GM10266 (cell line): ENCODE data around the gene MYRFL.

Experiments
- DNase-seq: peaks from one replicate; pipeline ENCODE4 v3.0.0; 2012; ENCODE audit errors: extremely low spot score
- TF ChIP-seq, protein P1 (sequence below): IDR thresholded peaks from 2 replicates; pipeline ENCODE4 v1.5.1; 2012; ENCODE audit warnings: mild to moderate bottlenecking, low read depth; ENCODE audit not compliant: control insufficient read depth, insufficient read depth; ENCODE audit errors: missing control alignments

MYRFL gene

DNA sequence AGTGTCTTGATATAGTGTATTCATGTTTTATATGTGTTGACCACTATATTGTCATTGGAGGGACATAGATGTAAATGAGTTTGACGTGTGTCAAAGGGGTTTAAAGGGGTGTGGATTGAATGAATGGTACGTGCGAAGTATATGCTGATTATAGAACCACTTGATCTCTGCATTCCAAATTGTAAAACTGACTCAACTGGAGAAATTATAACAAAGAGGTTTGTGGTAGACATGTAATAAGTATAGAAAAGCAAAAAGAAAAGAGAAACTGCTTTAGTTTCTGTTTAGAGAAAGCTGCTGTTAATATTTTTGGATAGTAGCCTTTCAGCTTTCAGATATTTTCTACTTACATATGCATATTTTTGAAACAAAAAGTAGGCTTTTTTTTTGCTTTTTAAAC, 8.9 kb upstream of the MYRFL start:
- TF ChIP-seq, protein P1, sequence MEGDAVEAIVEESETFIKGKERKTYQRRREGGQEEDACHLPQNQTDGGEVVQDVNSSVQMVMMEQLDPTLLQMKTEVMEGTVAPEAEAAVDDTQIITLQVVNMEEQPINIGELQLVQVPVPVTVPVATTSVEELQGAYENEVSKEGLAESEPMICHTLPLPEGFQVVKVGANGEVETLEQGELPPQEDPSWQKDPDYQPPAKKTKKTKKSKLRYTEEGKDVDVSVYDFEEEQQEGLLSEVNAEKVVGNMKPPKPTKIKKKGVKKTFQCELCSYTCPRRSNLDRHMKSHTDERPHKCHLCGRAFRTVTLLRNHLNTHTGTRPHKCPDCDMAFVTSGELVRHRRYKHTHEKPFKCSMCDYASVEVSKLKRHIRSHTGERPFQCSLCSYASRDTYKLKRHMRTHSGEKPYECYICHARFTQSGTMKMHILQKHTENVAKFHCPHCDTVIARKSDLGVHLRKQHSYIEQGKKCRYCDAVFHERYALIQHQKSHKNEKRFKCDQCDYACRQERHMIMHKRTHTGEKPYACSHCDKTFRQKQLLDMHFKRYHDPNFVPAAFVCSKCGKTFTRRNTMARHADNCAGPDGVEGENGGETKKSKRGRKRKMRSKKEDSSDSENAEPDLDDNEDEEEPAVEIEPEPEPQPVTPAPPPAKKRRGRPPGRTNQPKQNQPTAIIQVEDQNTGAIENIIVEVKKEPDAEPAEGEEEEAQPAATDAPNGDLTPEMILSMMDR: no peak
- DNase-seq: peak; percentile 12

DNA sequence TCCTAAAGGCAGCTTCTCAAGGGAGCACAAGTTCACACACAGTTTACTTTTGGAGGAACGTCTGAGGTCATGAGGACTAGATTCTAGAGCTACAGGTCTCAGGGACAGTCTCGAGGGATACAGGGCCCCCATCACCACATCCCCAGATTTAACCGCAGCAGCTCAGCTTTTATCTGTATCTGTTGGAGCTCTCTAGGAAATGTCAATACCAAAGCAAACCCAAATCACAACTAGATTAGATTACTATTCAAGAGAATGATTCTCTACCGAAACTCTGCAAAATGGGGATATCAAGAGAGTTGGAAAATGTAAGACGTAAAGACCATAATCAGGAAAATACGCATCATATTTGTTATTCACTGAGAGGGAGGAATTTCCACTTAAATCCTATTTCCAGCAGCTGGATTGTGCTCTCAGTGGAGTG, 4.0 kb upstream of the MYRFL start:
- TF ChIP-seq, protein P1: no peak
- no peak for DNase-seq

DNA sequence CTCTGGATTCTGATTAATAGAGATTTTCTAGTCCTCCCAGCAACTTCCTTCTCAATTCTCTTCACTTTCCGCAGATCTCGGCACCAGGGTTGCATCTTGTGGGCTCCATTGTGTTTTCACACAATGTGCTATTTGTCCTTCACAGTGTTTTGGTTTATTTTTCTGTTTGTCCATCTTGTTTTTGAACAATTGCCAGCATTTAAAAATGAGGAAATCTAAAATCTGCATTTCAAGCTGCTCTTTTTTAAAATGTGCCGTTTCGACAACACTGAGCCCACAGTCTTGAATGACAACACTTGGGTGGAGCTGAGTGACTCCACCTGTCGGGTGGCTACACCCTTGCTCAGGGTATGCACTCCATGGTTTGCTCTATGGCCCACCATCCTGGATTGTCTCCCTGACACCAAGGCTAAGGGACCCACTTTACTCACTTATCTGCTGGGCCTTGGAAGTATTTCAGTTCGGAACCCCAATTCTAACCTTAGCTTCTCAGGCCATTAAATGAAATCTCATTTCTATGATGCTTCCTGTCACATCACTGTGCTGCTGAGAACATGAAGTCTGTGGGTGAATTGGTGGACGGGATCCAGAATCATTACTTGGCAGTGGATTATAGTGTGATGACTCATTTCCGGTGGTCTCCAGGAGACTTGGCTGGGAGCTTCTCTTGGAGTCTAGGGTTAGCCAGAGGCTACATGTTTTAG, 3.4 kb upstream of the MYRFL start:
- TF ChIP-seq, protein P1: no peak
- no peak for DNase-seq

DNA sequence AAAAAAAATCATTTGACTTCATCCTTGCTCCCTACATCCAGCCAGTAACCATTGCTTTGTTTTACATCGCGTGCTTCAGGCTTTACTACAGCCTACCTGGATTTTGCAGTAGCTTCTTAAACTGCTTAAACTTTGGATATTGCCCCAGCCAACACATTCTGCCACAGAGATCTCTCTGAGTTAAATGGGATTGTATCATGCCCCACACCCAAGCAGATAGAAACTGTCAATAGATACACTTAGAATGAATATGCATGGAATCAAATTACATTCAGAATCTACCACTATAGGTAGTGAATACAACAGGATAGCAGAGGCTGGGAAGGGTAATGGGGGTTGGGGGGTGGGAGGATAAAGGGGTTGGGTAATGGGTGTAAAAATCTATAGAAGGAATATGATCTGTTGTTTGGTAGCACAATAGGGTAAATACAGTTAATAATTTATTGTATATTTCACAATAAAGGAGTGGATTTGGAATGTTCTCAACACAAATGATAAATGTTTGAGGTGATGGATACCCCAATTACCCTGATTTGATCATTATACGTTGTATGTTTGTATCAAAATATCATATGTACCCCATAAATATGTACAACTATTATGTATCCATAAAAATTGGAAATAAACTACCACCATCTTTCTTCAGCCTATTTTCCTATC, 2.7 kb upstream of the MYRFL start:
- TF ChIP-seq, protein P1: no peak
- no peak for DNase-seq

DNA sequence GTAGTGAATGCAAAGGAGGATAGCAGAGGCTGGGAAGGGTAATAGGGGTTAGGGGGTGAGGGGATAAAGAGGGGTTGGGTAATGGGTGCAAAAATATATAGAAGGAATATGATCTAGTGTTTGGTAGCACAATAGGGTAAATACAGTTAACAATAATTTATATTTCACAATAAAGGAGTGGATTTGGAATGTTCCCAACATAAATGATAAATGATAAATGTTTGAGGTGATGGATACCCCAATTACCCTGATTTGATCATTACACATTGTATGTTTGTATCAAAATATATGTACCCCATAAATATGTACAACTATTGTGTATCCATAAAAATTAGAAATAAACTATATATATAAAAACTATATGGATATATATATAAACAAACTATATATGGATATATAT, 999 bp upstream of the MYRFL start:
- TF ChIP-seq, protein P1: no peak
- DNase-seq: no peak

DNA sequence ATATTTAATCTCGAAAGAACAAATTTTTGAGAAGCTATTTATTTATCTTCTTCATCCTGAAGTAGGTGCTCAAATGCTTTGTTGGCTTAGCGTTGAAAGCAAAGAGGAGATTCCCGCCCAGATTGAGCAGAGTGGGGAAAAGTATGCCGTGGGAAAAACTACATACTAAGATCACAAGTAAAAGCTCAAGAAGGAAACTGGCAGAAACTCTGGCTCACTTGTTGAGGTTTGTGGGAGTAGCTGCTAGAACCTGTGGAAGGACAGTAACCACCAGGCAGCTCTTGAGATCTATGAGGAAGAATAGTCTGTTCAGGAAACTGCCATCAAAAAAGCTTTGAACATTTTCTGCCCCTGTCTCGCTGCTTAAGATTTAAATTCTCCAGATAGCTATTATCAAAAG, 3.9 kb downstream of the MYRFL start:
- TF ChIP-seq, protein P1: no peak
- DNase-seq: no peak

DNA sequence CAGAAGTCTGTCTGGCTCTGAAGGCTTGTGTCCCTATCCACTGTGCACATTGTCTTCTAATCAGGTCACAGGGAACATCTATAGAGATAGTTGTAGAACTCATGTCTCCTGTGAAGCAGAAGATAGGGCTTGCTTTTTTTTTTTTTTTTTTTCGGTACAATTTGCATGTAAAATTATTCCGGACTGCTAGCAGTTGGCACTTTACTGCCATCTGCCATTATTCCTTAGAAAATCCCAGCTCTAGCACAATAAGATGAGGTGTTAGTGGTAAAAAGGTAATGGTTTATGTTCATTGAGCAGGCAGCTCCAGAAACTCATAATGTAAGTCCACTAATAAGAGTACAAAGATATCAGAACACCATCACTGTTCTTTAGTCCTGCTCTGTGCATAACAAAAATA, 8.7 kb downstream of the MYRFL start:
- TF ChIP-seq, protein P1: no peak
- no peak for DNase-seq
